Caco-2 (cell line): ENCODE results near the gene LAPTM4A. TPM values are rescaled to one million over a fixed set of nuclear protein-coding genes. Genes with fewer than 3 reads are reported as not detected.

Source experiments
- BruUV-seq: library from RNA; stranded (reverse); fragments of 400-500 nt; replicated peaks from 2 replicates; lab custom pipeline; 2021; lab: Mats Ljungman, UMichigan
- CTCF ChIA-PET: fragments of 300-600 bp; sonication (Branson Sonifier 250); formaldehyde crosslinking; loops from one replicate; lab custom pipeline; 2022; ENCODE audit warnings: antibody characterized with exemption; lab: Charles Lee
- POLR2A ChIA-PET: fragments of 300-600 bp; sonication (Branson Sonifier 250); formaldehyde crosslinking; loops from one replicate; lab custom pipeline; 2022; ENCODE audit warnings: antibody characterized with exemption; lab: Charles Lee
- DNase-seq, 2 experiments: peaks; one replicate each; pipeline versions ENCODE4 v3.0.0 to v3.0.0-alpha.2; 2020 to 2022
- H3K27me3 ChIP-seq: replicated peaks from 2 replicates; pipeline ENCODE4 v1.6.0; 2011; ENCODE audit warnings: low read length; ENCODE audit not compliant: control insufficient read depth, insufficient read depth
- H3K36me3 ChIP-seq: 2 replicates; pipeline ENCODE4 v1.5.1; 2011; ENCODE audit warnings: low read length; ENCODE audit not compliant: control insufficient read depth, insufficient read depth
- H3K4me1 ChIP-seq: fragments of 250-450 bp; sonication (Bioruptor Pico); 2 replicates; pipeline ENCODE4 v1.5.1; 2020; ENCODE audit warnings: mild to moderate bottlenecking
- H3K4me3 ChIP-seq: 2 replicates; pipeline ENCODE4 v1.5.1; 2011; ENCODE audit warnings: low read depth, mild to moderate bottlenecking, control low read depth, low read length
- H3K9me3 ChIP-seq: fragments of 250-450 bp; sonication (Bioruptor Pico); 2 replicates; pipeline ENCODE4 v1.5.1; 2020; ENCODE audit warnings: mild to moderate bottlenecking, moderate library complexity
- H3K27ac Mint-ChIP-seq: one replicate; pipeline ENCODE4 v1.8.0; 2022; ENCODE audit warnings: mixed read lengths; ENCODE audit not compliant: unreplicated experiment
- H3K27me3 Mint-ChIP-seq: one replicate; pipeline ENCODE4 v1.8.0; 2022; ENCODE audit warnings: mixed read lengths; ENCODE audit not compliant: insufficient read depth, unreplicated experiment
- H3K36me3 Mint-ChIP-seq: one replicate; pipeline ENCODE4 v1.8.0; 2022; ENCODE audit warnings: mild to moderate bottlenecking, mixed read lengths; ENCODE audit not compliant: insufficient read depth, unreplicated experiment
- H3K4me1 Mint-ChIP-seq: one replicate; pipeline ENCODE4 v1.8.0; 2022; ENCODE audit warnings: low read depth, mixed read lengths; ENCODE audit not compliant: unreplicated experiment
- H3K4me3 Mint-ChIP-seq: one replicate; pipeline ENCODE4 v1.8.0; 2022; ENCODE audit warnings: mild to moderate bottlenecking, moderate library complexity, mixed read lengths; ENCODE audit not compliant: unreplicated experiment
- H3K9me3 Mint-ChIP-seq: one replicate; pipeline ENCODE4 v1.8.0; 2022; ENCODE audit warnings: mixed read lengths; ENCODE audit not compliant: unreplicated experiment
- intact Hi-C: fragments of 100-400 bp; cut with micrococcal nuclease; formaldehyde crosslinking; loops from one replicate; pipeline ENCODE4 v1.10.0; 2022; ENCODE audit not compliant: unreplicated experiment
- total RNA-seq: library from RNA; stranded (reverse); gene quantifications from 2 replicates; pipeline ENCODE4 v1.2.3, GENCODE V29; 2022
- TF ChIP-seq, protein P1 (sequence below), 2 experiments: fragments of 200-600 bp in 1 of 2; IDR thresholded peaks; 1 replicate in 1 of 2; 2 replicates in 1 of 2; pipeline versions ENCODE4 v1.5.1 to v1.8.0; 2011 to 2022; ENCODE audit warnings: antibody characterized with exemption in 1 of 2, control low read depth in 1 of 2, inconsistent platforms in 1 of 2, low read depth in 1 of 2, low read length in 1 of 2, mild to moderate bottlenecking in 1 of 2, moderate library complexity in 1 of 2; ENCODE audit not compliant: insufficient read depth in 1 of 2, severe bottlenecking in 1 of 2, unreplicated experiment in 1 of 2

LAPTM4A gene
- total RNA-seq, 1 experiment from 2014 or later, result 140 TPM

- intact Hi-C loops, result loop anchor here (2.0 kb wide), 2 partner anchors 33 to 61 kb away; partner anchors contain the start of gene LAPTM4A
- peak; percentile 91 to 96 for DNase-seq
- peak within 1 kb of the TSS; percentile 75 for H3K27ac Mint-ChIP-seq
- TF ChIP-seq, protein P1, sequence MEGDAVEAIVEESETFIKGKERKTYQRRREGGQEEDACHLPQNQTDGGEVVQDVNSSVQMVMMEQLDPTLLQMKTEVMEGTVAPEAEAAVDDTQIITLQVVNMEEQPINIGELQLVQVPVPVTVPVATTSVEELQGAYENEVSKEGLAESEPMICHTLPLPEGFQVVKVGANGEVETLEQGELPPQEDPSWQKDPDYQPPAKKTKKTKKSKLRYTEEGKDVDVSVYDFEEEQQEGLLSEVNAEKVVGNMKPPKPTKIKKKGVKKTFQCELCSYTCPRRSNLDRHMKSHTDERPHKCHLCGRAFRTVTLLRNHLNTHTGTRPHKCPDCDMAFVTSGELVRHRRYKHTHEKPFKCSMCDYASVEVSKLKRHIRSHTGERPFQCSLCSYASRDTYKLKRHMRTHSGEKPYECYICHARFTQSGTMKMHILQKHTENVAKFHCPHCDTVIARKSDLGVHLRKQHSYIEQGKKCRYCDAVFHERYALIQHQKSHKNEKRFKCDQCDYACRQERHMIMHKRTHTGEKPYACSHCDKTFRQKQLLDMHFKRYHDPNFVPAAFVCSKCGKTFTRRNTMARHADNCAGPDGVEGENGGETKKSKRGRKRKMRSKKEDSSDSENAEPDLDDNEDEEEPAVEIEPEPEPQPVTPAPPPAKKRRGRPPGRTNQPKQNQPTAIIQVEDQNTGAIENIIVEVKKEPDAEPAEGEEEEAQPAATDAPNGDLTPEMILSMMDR (IDR thresholded peaks at IDR 0.05; ENCODE audit: insufficient read depth in 1 of 2, low read depth in 1 of 2, low read length in 1 of 2, severe bottlenecking in 1 of 2, unreplicated experiment in 1 of 2), result no peak
- Histone ChIP-seq H3K27me3 (no peaks in the 10 kb centered on the region), H3K4me3 (peak within 1 kb of the TSS; percentile 73), H3K4me1 (peaks cover 6% of the 10 kb centered on the region), H3K36me3 (no peaks in the 10 kb centered on the region), H3K9me3 (no peaks in the 10 kb centered on the region)
- peak within 1 kb of the TSS; percentile 90 for H3K4me3 Mint-ChIP-seq
- H3K4me1 Mint-ChIP-seq, result peaks cover 8% of the 10 kb centered on the region
- no peaks in the 10 kb centered on the region for H3K9me3 Mint-ChIP-seq
- ChIA-PET CTCF (interaction anchor here (0.6 to 1.2 kb wide), 4 partner anchors 26 to 275 kb away, joined by 3 to 9 read pairs (median 4); no protein-coding TSS in a partner anchor), POLR2A (interaction anchor here (0.6 to 1.1 kb wide), 3 partner anchors 22 to 422 kb away, joined by 3 to 7 read pairs (median 5); partner anchors contain the start of gene LAPTM4A)
- H3K27me3 Mint-ChIP-seq, result no peaks in the 10 kb centered on the region
- peaks cover 8% of the 10 kb centered on the region for H3K36me3 Mint-ChIP-seq
- no TSS peak for BruUV-seq
Observed at GRCh38 chr2:19989667-19990415, 61.6 kb downstream of the LAPTM4A start, which contains the start of gene WDR35. TSS of gene WDR35 (minus strand) at chr2:19990105. CDS start at chr2:19990015, 90 bp downstream.

- ChIA-PET POLR2A (interaction anchor here (1.1 kb wide), 1 partner anchor 63 kb away, joined by 5 read pairs; the partner anchor contains the start of gene LAPTM4A), CTCF (interaction anchor here (0.6 to 1.2 kb wide), 2 partner anchors 26 to 34 kb away, joined by 3 to 4 read pairs; no protein-coding TSS in a partner anchor)
- H3K36me3 ChIP-seq, result no peaks in the 10 kb centered on the region
- no peaks in the 10 kb centered on the region for H3K27me3 ChIP-seq
- H3K4me3 ChIP-seq, result peak overlapping the region; percentile 73
- BruUV-seq, result no TSS peak
- no peaks in the 10 kb centered on the region for H3K9me3 Mint-ChIP-seq
- peak overlapping the region; percentile 75 for H3K27ac Mint-ChIP-seq
- H3K9me3 ChIP-seq, result no peaks in the 10 kb centered on the region
- H3K4me1 ChIP-seq, result peaks cover 6% of the 10 kb centered on the region
- TF ChIP-seq, protein P1 (IDR thresholded peaks at IDR 0.05; ENCODE audit: insufficient read depth in 1 of 2, low read depth in 1 of 2, low read length in 1 of 2, severe bottlenecking in 1 of 2, unreplicated experiment in 1 of 2), result no peak
- H3K4me1 Mint-ChIP-seq, result peaks cover 8% of the 10 kb centered on the region
- intact Hi-C loops, result loop anchor here (2.0 kb wide), 1 partner anchor 33 kb away; no protein-coding TSS in a partner anchor
- peaks cover 8% of the 10 kb centered on the region for H3K36me3 Mint-ChIP-seq
- no peaks in the 10 kb centered on the region for H3K27me3 Mint-ChIP-seq
- H3K4me3 Mint-ChIP-seq, result peak overlapping the region; percentile 90
- no peak for DNase-seq
Observed at GRCh38 chr2:19989342-19989666, 62.1 kb downstream of the LAPTM4A start.

GRCh38 chr2:19988600-19988999, 62.8 kb downstream of the LAPTM4A start:
- Mint-ChIP-seq H3K27me3 (no peaks in the 10 kb centered on the region), H3K27ac (no peak overlapping the region), H3K36me3 (peaks cover 8% of the 10 kb centered on the region), H3K4me1 (peaks cover 8% of the 10 kb centered on the region), H3K9me3 (no peaks in the 10 kb centered on the region), H3K4me3 (peak overlapping the region; percentile 90)
- Histone ChIP-seq H3K4me1 (peaks cover 6% of the 10 kb centered on the region), H3K4me3 (no peak overlapping the region), H3K36me3 (no peaks in the 10 kb centered on the region), H3K9me3 (no peaks in the 10 kb centered on the region), H3K27me3 (no peaks in the 10 kb centered on the region)
- ChIA-PET POLR2A (no interaction called here), CTCF (no interaction called here)
- TSS peak; percentile 35 for BruUV-seq
- intact Hi-C loops, result loop anchor here (2.0 kb wide), 1 partner anchor 32 kb away; no protein-coding TSS in a partner anchor
- DNase-seq, result no peak
- TF ChIP-seq, protein P1 (IDR thresholded peaks at IDR 0.05; ENCODE audit: insufficient read depth in 1 of 2, low read depth in 1 of 2, low read length in 1 of 2, severe bottlenecking in 1 of 2, unreplicated experiment in 1 of 2), result no peak
